A549 (cell line): ENCODE results near the gene BRICD5. TPM values are rescaled to one million over a fixed set of nuclear protein-coding genes. Genes with fewer than 3 reads are reported as not detected.

ENCODE experiments used
- ATAC-seq, 2 experiments: fragments of 200-7000 bp in 1 of 2; fragments of >200 bp in 1 of 2; cut with Nextera tagmentation in 1 of 2; cut with Tn5 transposase in 1 of 2; 3 replicates each; pipeline versions ENCODE4 v1.8.0 to v1.9.1; 2018 to 2020; ENCODE audit warnings: mild to moderate bottlenecking in 1 of 2, moderate library complexity in 1 of 2
- CTCF ChIA-PET: fragments of 300-600 bp; sonication (Branson Sonifier 250); formaldehyde crosslinking; extraction: SDS; loops from one replicate; lab custom pipeline; 2021; ENCODE audit warnings: antibody characterized with exemption, inconsistent platforms; lab: Yijun Ruan, JAX
- POLR2A ChIA-PET: fragments of 350-600 bp; formaldehyde crosslinking; extraction: SDS; loops from one replicate; lab custom pipeline; 2021; ENCODE audit warnings: antibody characterized with exemption, inconsistent platforms; lab: Yijun Ruan, JAX
- DNase-seq, 2 experiments: peaks; one replicate each; pipeline versions ENCODE4 v3.0.0 to v3.0.0-alpha.2; 2011 to 2016; ENCODE audit warnings: low read depth in 1 of 2, low spot score in 1 of 2
- FAIRE-seq: peaks from 2 replicates; lab custom pipeline; 2011; peaks lifted over from hg19 to GRCh38; lab: Jason Lieb, UNC
- H3K27ac ChIP-seq, 2 experiments: fragments of >200 bp; sonication (Bioruptor Twin); formaldehyde crosslinking; 3 replicates each; pipeline ENCODE4 v1.5.1; 2016 to 2017
- H3K4me1 ChIP-seq: fragments of >200 bp; sonication (Bioruptor Twin); formaldehyde crosslinking; 3 replicates; pipeline ENCODE4 v1.6.1; 2016
- H3K4me2 ChIP-seq: fragments of >200 bp; sonication (Bioruptor Twin); formaldehyde crosslinking; 3 replicates; pipeline ENCODE4 v1.6.1; 2016
- H3K4me3 ChIP-seq: fragments of >200 bp; sonication (Bioruptor Twin); formaldehyde crosslinking; 3 replicates; pipeline ENCODE4 v1.5.1; 2016
- H3K9me3 ChIP-seq: fragments of >200 bp; sonication (Bioruptor Twin); formaldehyde crosslinking; 3 replicates; pipeline ENCODE4 v1.6.1; 2016
- CBX2 ChIP-seq: fragments of 200-600 bp; sonication (generic); IDR thresholded peaks from 2 replicates; pipeline ENCODE4 v1.6.1; 2016; ENCODE audit warnings: low read depth, mild to moderate bottlenecking, borderline replicate concordance
- CBX8 ChIP-seq: fragments of 200-600 bp; sonication (generic); IDR thresholded peaks from 2 replicates; pipeline ENCODE4 v1.6.1; 2016
- CHD2 ChIP-seq: fragments of 150-350 bp; IDR thresholded peaks from 2 replicates; pipeline ENCODE4 v1.6.1; 2014; ENCODE audit warnings: low read length; ENCODE audit not compliant: partially characterized antibody
- CHD4 ChIP-seq: fragments of 200-600 bp; sonication (generic); IDR thresholded peaks from 2 replicates; pipeline ENCODE4 v1.6.1; 2016; ENCODE audit warnings: antibody characterized with exemption, mild to moderate bottlenecking, borderline replicate concordance
- EHF ChIP-seq: fragments of 250-450 bp; sonication (Bioruptor Pico); IDR thresholded peaks from 2 replicates; pipeline ENCODE4 v1.5.0; 2020; ENCODE audit warnings: mild to moderate bottlenecking
- EHMT2 ChIP-seq: fragments of 200-600 bp; sonication (generic); IDR thresholded peaks from 2 replicates; pipeline ENCODE4 v1.6.1; 2016; ENCODE audit warnings: antibody characterized with exemption, low read depth, mild to moderate bottlenecking, moderate library complexity
- EP300 ChIP-seq, 2 experiments: fragments of >200 bp; sonication (Bioruptor Twin); formaldehyde crosslinking; IDR thresholded peaks; 2 replicates in 1 of 2; 3 replicates in 1 of 2; pipeline ENCODE4 v1.6.1; 2016 to 2017
- ESRRA ChIP-seq: fragments of 150-350 bp; IDR thresholded peaks from 2 replicates; pipeline ENCODE4 v1.6.1; 2014; ENCODE audit warnings: mild to moderate bottlenecking, low read length, borderline replicate concordance
- FOSB ChIP-seq: fragments of 250-450 bp; sonication (Bioruptor Pico); IDR thresholded peaks from 2 replicates; pipeline ENCODE4 v1.5.0; 2020; ENCODE audit warnings: mild to moderate bottlenecking, moderate library complexity
- FOSL2 ChIP-seq, 2 experiments: fragments of 450-650 bp in 1 of 2; fragments of >200 bp in 1 of 2; sonication (Bioruptor Twin) in 1 of 2; formaldehyde crosslinking; IDR thresholded peaks; 2 replicates each; pipeline versions ENCODE4 v1.5.0 to v1.6.1; 2016 to 2020; ENCODE audit warnings: mild to moderate bottlenecking in 1 of 2, moderate library complexity in 1 of 2
- HOXB5 ChIP-seq: fragments of 250-450 bp; sonication (Bioruptor Pico); IDR thresholded peaks from 2 replicates; pipeline ENCODE4 v1.5.0; 2020; ENCODE audit warnings: mild to moderate bottlenecking, moderate library complexity
- KDM5A ChIP-seq: fragments of 200-600 bp; sonication (generic); IDR thresholded peaks from 2 replicates; pipeline ENCODE4 v1.6.1; 2016; ENCODE audit warnings: antibody characterized with exemption, mild to moderate bottlenecking
- MAZ ChIP-seq: fragments of 150-350 bp; IDR thresholded peaks from 2 replicates; pipeline ENCODE4 v1.6.1; 2014; ENCODE audit warnings: antibody characterized with exemption, low read depth, low read length, borderline replicate concordance
- NFE2L2 ChIP-seq: fragments of 150-350 bp; conservative IDR thresholded peaks from 2 replicates; pipeline ENCODE4 v1.6.1; 2014; ENCODE audit warnings: low read length
- NPAS2 ChIP-seq: fragments of 250-450 bp; sonication (Bioruptor Pico); IDR thresholded peaks from 2 replicates; pipeline ENCODE4 v1.8.0; 2022; ENCODE audit warnings: mild to moderate bottlenecking, moderate library complexity, borderline replicate concordance
- RARB ChIP-seq: fragments of 250-450 bp; sonication (Bioruptor Pico); IDR thresholded peaks from 2 replicates; pipeline ENCODE4 v1.8.0; 2021; ENCODE audit warnings: mild to moderate bottlenecking, moderate library complexity
- RNF2 ChIP-seq: fragments of 200-600 bp; sonication (generic); IDR thresholded peaks from 2 replicates; pipeline ENCODE4 v1.6.1; 2016; ENCODE audit warnings: low read depth, mild to moderate bottlenecking, antibody characterized with exemption, moderate library complexity, borderline replicate concordance
- SMC3 ChIP-seq: fragments of >200 bp; sonication (Bioruptor Twin); formaldehyde crosslinking; IDR thresholded peaks from 3 replicates; pipeline ENCODE4 v1.6.1; 2018; ENCODE audit warnings: inconsistent platforms
- SREBF2 ChIP-seq: fragments of 450-650 bp; IDR thresholded peaks from 2 replicates; pipeline ENCODE4 v1.6.1; 2014; ENCODE audit warnings: mild to moderate bottlenecking, moderate library complexity
- TFCP2L1 ChIP-seq: fragments of 250-450 bp; sonication (Bioruptor Pico); IDR thresholded peaks from 2 replicates; pipeline ENCODE4 v1.5.0; 2021; ENCODE audit warnings: mild to moderate bottlenecking
- ZC3H11A ChIP-seq: fragments of 450-650 bp; IDR thresholded peaks from 2 replicates; pipeline ENCODE4 v1.6.1; 2014; ENCODE audit warnings: antibody characterized with exemption, mild to moderate bottlenecking
- ZFP36 ChIP-seq: fragments of 450-650 bp; IDR thresholded peaks from 2 replicates; pipeline ENCODE4 v1.6.1; 2014; ENCODE audit warnings: borderline replicate concordance; ENCODE audit not compliant: partially characterized antibody
- ZNF302 ChIP-seq: fragments of 250-450 bp; sonication (Bioruptor Pico); IDR thresholded peaks from 2 replicates; pipeline ENCODE4 v1.9.0; 2021; ENCODE audit warnings: inconsistent platforms, mild to moderate bottlenecking, moderate library complexity
- ZSCAN20 ChIP-seq: fragments of 250-450 bp; sonication (Bioruptor Pico); IDR thresholded peaks from 2 replicates; pipeline ENCODE4 v1.8.0; 2022; ENCODE audit warnings: mild to moderate bottlenecking, moderate library complexity
- WGBS: methylation state at CpG from one replicate; pipeline ENCODE4 v1.1.6; 2017; ENCODE audit errors: missing lambda C conversion rate; 5-methylcytosine and 5-hydroxymethylcytosine counted together
- polyA plus RNA-seq, 4 experiments: library from polyadenylated mRNA; depleted of rRNA in 3 of 4; stranded (reverse); fragments of >200 nt; fragmentation: RNase III in 1 of 4; extraction: RNeasy Plus Mini Kit Qiagen cat#74134 plus additional on column Dnase treatment in 1 of 4; gene quantifications; 2 replicates in 3 of 4; 3 replicates in 1 of 4; pipeline ENCODE4 v1.2.3, GENCODE V29; 2011 to 2017
- TF ChIP-seq, protein P1 (sequence below): IDR thresholded peaks from 2 replicates; pipeline ENCODE4 v1.6.1; 2012
- TF ChIP-seq, protein P2 (sequence below): fragments of >200 bp; sonication (Bioruptor Twin); formaldehyde crosslinking; IDR thresholded peaks from 2 replicates; pipeline ENCODE4 v1.6.1; 2016
- TF ChIP-seq, protein P3 (sequence below): fragments of 250-450 bp; sonication (Bioruptor Pico); IDR thresholded peaks from 2 replicates; pipeline ENCODE4 v1.5.0; 2020; ENCODE audit warnings: low read depth, mild to moderate bottlenecking, moderate library complexity

Gene BRICD5
- polyA plus RNA-seq, 2 of the 4 experiments (the other 2 are of a cell fraction): 2.0 to 9.1 TPM

DNA sequence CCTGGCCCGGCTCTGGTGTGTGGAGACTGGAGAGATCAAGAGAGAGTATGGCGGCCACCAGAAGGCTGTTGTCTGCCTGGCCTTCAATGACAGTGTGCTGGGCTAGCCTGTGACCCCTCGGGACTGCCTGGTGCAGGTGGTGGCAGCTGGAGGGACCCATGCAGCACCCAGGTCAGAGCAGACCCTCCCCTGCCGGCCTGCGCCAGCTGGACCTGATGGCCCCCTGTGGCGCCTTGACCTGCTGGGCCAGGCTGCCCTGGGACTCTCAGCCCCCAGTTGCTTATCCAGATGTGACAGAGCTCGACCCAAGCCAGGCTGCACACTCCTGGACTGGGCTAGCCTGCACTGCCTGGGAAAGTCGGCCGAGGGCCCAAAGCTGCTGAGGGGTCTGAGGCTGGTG is 1.9 kb downstream of the BRICD5 start:
- WGBS: 97% methylated on average over 9 of the region's 9 CpGs
- no peak overlapping the region for H3K4me2 ChIP-seq
- DNase-seq (no peak), FAIRE-seq (no peak), ATAC-seq (no peak)
- H3K27ac ChIP-seq: no peak overlapping the region
- ChIA-PET CTCF (interaction anchor here (1.1 to 4.8 kb wide), 2 partner anchors 14 to 68 kb away, joined by 4 to 28 read pairs; no protein-coding TSS in a partner anchor), POLR2A (no interaction called here)
- H3K9me3 ChIP-seq: no peaks in the 10 kb centered on the region
- TF ChIP-seq SREBF2 (no peak), ZNF302 (CRISPR knock-in tag) (no peak), RARB (CRISPR knock-in tag) (no peak), CHD4 (no peak), KDM5A (no peak), CHD2 (no peak), EHF (CRISPR knock-in tag) (no peak), NPAS2 (CRISPR knock-in tag) (no peak), RNF2 (no peak), ZC3H11A (no peak), FOSB (CRISPR knock-in tag) (no peak)
- H3K4me3 ChIP-seq: no peak overlapping the region
- peaks cover 31% of the 10 kb centered on the region for H3K4me1 ChIP-seq

DNA sequence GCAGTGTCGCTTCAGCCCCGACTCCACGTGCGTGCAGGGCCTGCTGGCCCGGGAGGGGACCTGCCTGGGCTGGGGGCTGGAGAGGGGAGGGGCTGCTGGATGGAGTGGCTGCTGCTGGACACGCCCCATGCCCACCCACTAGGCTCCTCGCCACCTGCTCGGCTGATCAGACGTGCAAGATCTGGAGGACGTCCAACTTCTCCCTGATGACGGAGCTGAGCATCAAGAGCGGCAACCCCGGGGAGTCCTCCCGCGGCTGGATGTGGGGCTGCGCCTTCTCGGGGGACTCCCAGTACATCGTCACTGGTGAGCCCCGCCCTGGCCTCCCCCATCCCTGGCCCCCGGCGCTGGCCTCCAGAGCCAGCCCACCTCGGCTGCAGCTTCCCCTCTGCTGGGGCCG is 2.4 kb downstream of the BRICD5 start:
- FAIRE-seq (no peak), DNase-seq (no peak), ATAC-seq (no peak)
- peaks cover 30% of the 10 kb centered on the region for H3K4me1 ChIP-seq
- WGBS: 95% methylated on average over 18 of the region's 23 CpGs
- ChIA-PET POLR2A (no interaction called here), CTCF (interaction anchor here (1.7 to 4.8 kb wide), 2 partner anchors 14 to 292 kb away, joined by 3 to 28 read pairs; no protein-coding TSS in a partner anchor)
- H3K9me3 ChIP-seq: no peaks in the 10 kb centered on the region
- no peak overlapping the region for H3K27ac ChIP-seq
- H3K4me3 ChIP-seq: no peak overlapping the region
- no peak for TF ChIP-seq ZNF302 (CRISPR knock-in tag)
- no peak for TF ChIP-seq CHD2
- no peak for TF ChIP-seq KDM5A
- no peak for TF ChIP-seq FOSB (CRISPR knock-in tag)
- TF ChIP-seq CBX8: no peak
- TF ChIP-seq FOSL2 (IDR thresholded peaks at IDR 0.05): no peak
- TF ChIP-seq FOSL2 (CRISPR knock-in tag; IDR thresholded peaks at IDR 0.05): no peak
- TF ChIP-seq ZC3H11A: no peak
- TF ChIP-seq, protein P1, sequence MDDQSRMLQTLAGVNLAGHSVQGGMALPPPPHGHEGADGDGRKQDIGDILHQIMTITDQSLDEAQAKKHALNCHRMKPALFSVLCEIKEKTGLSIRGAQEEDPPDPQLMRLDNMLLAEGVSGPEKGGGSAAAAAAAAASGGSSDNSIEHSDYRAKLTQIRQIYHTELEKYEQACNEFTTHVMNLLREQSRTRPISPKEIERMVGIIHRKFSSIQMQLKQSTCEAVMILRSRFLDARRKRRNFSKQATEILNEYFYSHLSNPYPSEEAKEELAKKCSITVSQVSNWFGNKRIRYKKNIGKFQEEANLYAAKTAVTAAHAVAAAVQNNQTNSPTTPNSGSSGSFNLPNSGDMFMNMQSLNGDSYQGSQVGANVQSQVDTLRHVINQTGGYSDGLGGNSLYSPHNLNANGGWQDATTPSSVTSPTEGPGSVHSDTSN: no peak
- TF ChIP-seq EHMT2: no peak
- TF ChIP-seq EHF (CRISPR knock-in tag): no peak
- no peak for TF ChIP-seq ZFP36
- TF ChIP-seq HOXB5 (CRISPR knock-in tag): no peak
- TF ChIP-seq RNF2: no peak
- no peak overlapping the region for H3K4me2 ChIP-seq

DNA sequence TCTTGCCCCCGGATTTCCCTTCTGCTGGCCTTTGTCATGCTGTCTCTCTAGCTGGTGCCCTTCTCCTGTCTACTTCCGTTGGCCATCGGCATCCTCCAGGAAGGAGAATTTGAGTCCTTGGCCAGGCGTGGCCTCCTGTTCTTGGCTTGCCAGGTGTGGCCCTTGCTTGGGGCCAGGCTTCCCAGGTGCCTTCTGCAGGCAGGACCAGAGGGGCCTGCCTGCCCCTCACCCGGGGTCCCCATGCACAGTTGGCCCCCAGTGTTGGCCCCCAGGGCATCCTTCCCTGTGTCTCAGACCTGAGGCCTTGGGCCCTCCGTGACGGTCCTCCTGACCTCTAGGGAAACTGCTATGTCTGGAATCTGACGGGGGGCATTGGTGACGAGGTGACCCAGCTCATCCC is 2.8 kb downstream of the BRICD5 start:
- ChIA-PET POLR2A (no interaction called here), CTCF (interaction anchor here (1.1 to 4.8 kb wide), 3 partner anchors 13 to 293 kb away, joined by 3 to 28 read pairs (median 3); no protein-coding TSS in a partner anchor)
- DNase-seq: no peak
- H3K4me2 ChIP-seq: no peak overlapping the region
- H3K27ac ChIP-seq: no peak overlapping the region
- no peak overlapping the region for H3K4me3 ChIP-seq
- TF ChIP-seq ZSCAN20 (CRISPR knock-in tag): no peak
- TF ChIP-seq CHD4: no peak
- TF ChIP-seq ESRRA: no peak
- TF ChIP-seq MAZ: no peak
- TF ChIP-seq, protein P1: no peak
- TF ChIP-seq TFCP2L1 (CRISPR knock-in tag): no peak
- TF ChIP-seq, protein P2, sequence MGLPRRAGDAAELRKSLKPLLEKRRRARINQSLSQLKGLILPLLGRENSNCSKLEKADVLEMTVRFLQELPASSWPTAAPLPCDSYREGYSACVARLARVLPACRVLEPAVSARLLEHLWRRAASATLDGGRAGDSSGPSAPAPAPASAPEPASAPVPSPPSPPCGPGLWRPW: no peak
- TF ChIP-seq, protein P3, sequence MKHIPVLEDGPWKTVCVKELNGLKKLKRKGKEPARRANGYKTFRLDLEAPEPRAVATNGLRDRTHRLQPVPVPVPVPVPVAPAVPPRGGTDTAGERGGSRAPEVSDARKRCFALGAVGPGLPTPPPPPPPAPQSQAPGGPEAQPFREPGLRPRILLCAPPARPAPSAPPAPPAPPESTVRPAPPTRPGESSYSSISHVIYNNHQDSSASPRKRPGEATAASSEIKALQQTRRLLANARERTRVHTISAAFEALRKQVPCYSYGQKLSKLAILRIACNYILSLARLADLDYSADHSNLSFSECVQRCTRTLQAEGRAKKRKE (CRISPR knock-in tag): no peak
- no peak for TF ChIP-seq FOSB (CRISPR knock-in tag)
- no peak for TF ChIP-seq EP300 (IDR thresholded peaks at IDR 0.05)
- no peak for TF ChIP-seq RARB (CRISPR knock-in tag)
- TF ChIP-seq ZFP36: no peak
- no peak for TF ChIP-seq SREBF2
- no peak for TF ChIP-seq CBX2
- no peak for TF ChIP-seq NFE2L2
- TF ChIP-seq SMC3: no peak
- H3K4me1 ChIP-seq: peaks cover 25% of the 10 kb centered on the region
- WGBS: 94% methylated on average over 8 of the region's 9 CpGs
- FAIRE-seq: no peak
- no peaks in the 10 kb centered on the region for H3K9me3 ChIP-seq
- no peak for ATAC-seq
